D721Med (cell line): ENCODE measurements around the gene EEF1G.

Experiments
- DNase-seq: peaks from one replicate; pipeline ENCODE4 v3.0.0; 2011; ENCODE audit warnings: low spot score; ENCODE audit not compliant: insufficient read length
- FAIRE-seq: peaks from 2 replicates; lab custom pipeline; 2011; peaks lifted over from hg19 to GRCh38; lab: Jason Lieb, UNC
- TF ChIP-seq, protein P1 (sequence below): IDR thresholded peaks from 2 replicates; pipeline ENCODE4 v1.5.1; 2012; ENCODE audit warnings: mild to moderate bottlenecking, control low read depth; ENCODE audit not compliant: insufficient read depth; ENCODE audit errors: missing control alignments

The EEF1G gene

DNA sequence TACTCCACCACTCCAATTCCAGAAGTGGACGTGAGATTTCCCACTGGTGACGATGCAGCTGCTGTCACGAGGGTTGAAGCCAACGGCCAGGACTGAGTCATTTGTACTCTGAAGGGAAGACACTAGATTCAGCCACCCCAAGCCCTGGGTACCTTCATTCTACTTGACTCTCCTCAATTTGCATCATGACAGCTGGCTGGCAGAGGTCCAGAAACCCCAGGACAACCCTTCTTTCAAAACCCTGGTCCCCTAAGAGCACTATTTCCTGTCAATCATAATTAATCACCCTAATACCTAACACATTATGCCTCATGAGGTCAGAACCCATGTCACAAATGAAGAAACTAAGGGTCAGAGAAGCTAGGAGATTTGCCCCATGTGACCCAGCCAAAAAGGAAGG, 34.0 kb upstream of the EEF1G start:
- no peak for DNase-seq
- TF ChIP-seq, protein P1, sequence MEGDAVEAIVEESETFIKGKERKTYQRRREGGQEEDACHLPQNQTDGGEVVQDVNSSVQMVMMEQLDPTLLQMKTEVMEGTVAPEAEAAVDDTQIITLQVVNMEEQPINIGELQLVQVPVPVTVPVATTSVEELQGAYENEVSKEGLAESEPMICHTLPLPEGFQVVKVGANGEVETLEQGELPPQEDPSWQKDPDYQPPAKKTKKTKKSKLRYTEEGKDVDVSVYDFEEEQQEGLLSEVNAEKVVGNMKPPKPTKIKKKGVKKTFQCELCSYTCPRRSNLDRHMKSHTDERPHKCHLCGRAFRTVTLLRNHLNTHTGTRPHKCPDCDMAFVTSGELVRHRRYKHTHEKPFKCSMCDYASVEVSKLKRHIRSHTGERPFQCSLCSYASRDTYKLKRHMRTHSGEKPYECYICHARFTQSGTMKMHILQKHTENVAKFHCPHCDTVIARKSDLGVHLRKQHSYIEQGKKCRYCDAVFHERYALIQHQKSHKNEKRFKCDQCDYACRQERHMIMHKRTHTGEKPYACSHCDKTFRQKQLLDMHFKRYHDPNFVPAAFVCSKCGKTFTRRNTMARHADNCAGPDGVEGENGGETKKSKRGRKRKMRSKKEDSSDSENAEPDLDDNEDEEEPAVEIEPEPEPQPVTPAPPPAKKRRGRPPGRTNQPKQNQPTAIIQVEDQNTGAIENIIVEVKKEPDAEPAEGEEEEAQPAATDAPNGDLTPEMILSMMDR: no peak
- no peak for FAIRE-seq

DNA sequence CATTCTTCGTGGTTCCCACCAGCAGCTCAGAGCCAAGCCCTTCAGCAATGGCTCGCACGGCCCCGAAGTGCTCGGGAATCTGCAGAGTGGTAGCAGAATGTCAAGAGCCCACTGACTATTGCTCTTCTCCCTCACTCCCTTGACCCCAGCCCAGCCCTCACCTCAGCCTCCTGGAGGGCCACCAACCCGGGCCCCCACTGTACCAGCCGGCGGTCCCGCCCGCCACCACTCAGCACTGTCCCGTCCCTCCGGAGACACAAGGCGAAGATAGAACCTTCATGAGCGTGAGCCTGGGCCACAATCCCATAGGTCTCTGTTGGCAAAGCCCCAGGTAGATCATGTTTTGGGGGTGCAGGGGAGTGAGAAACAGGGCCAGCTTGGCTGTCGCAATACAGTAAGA, 32.2 kb upstream of the EEF1G start:
- TF ChIP-seq, protein P1: no peak
- no peak for FAIRE-seq
- no peak for DNase-seq

DNA sequence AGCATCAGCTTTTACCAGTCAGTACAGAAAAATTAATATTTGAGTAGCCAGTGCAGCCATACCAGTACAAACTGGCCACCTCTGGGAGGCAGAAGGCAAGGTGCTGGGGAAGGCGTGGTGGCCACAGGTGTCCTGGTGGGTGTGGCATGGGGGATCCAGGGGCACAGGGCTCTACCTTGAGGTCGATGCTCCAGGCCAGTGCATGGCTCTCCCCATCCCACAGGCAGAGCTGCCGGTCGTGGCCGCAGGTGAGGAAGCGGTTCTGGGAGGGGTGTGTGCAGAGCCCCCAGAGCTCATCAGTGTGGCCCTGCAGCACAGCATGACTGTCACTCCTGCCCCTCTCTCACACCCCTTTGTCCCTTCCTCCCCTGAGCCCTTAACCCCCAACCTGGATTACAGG, 31.8 kb upstream of the EEF1G start:
- FAIRE-seq (no peak), DNase-seq (no peak)
- TF ChIP-seq, protein P1: no peak

DNA sequence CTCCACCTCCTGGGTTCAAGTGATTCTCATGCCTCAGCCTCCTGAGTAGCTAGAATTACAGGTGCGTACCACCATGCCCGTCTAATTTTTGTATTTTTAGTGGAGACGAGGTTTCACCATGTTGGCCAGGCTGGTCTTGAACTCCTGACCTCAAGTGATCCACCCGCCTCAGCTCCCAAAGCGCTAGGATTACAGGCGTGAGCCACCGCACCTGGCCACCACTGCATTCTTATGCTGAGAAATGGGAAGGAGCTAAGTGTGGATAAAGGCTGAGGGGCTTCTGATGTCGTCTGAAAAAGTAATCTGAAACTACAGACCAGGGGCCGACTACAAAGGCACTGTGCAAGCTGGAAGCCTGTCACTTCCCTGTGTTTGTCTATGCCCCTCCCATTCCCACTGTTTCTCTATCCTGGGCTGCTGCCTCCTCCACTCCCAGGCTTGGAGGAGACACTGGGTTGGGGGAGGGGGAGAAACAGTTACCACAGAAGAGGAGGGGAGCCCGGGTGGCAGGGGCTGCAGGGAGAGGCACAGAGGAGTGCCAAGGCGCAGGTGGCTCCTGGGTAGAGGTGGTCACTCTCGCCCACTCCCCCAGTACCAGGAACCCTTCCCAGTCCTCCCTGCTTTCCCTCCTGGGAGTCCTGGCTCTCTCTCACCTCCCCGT, 30.9 kb upstream of the EEF1G start:
- TF ChIP-seq, protein P1: no peak
- DNase-seq (no peak), FAIRE-seq (no peak)

DNA sequence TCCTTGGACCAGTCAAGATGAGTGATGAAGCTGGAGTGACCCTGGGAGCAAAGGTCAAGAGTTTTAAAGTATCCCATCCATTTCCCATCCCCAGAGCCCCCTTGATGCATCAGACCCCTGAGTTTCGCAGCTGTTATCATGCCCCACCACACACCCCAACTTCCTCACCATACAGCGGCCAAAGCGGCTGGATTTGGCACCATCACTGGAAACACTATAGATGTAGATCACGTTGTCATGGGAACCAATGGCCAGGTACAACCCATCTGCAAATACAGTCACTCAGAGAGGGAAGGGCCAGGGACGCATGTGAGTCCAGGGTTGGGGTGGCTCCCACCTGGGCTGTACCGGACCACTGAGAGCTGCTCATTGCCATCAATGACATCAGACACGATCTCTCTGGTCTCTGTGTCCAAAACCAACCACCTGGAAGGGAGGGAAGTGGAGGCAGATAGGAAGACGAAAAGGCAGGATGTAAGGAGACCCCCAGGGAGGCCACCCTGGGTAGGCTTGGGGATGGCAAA, 30.1 kb upstream of the EEF1G start:
- no peak for FAIRE-seq
- TF ChIP-seq, protein P1: no peak
- no peak for DNase-seq

DNA sequence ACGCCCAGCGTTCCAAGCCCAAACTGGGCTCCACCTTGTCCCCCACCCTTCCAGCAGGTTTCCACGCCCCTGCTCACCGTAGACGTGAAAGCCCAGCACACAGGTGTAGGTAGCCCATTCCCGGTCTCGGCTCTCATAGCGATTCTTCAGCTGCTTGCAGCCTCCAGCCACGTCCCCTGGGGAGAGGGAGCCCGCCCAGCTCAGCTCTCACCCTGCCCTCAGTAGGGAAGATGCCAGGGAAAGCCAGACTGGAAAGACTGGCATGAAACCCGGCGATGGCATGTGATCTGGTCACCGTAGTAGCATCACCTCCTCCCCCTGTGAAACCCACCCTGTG, 29.3 kb upstream of the EEF1G start:
- TF ChIP-seq, protein P1: no peak
- FAIRE-seq (no peak), DNase-seq (no peak)

DNA sequence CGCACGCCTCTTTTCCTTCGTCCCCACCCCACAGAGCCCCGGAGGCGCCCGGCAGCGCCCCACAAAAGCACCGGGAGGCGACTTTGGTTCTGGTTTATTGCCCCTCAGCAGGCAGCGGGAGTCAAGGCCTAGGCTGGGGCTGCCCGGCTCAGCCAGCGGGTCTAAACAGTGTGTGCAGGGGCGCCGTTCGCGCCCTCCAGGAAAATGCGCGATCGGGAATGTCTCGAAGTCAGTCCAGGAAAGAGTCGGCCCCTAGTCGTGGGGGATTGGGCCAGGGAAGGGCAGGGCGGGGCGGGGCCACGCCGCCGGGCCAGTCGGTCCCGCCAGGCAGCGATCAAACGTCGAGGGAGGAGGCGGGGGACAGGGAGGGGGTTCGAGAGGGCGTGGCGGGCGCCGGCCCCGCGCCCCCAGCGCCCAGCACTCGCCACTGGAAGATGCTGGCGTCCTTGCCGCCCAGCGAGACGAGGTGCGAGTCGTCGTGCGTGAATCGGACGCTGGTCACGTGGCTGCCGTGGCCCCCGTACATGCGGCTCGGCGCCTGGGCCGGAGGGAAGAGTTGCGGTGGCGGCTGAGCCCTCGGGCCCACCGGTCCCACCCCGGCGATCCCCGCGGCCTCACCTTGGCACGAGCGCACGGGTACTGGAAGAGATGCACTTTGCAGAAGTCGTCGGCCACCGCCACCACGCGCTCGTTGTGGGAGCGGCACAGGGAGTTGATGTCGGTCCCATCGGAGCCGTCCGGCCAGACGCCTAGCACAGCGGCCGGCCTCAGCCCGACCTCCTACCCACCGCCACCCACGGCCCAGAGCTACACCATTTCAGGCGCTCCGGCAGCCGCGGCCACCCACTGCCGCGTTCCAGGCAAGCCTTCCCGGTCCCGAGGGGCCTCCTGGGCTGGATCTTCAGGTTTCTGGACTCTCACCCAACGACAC, 28.7 kb upstream of the EEF1G start:
- TF ChIP-seq, protein P1: no peak

More for the DNA sequence above, 28.7 kb upstream of the EEF1G start:
- FAIRE-seq (no peak), DNase-seq (peak; percentile 78)
